Smooth muscle cell (in vitro differentiated cells): ENCODE results near the gene TOP1. TPM values are rescaled to one million over a fixed set of nuclear protein-coding genes. Genes with fewer than 3 reads are reported as not detected.
A peak's percentile ranks its signal among the peaks of the same experiment; 100 is the strongest.

ENCODE experiments used
- DNase-seq: peaks from one replicate; lab custom pipeline; 2025; ENCODE audit not compliant: unreplicated experiment; lab: John Stamatoyannopoulos, UW
- H2AFZ ChIP-seq: fragments of 200-600 bp; sonication (generic); 2 replicates; pipeline ENCODE4 v1.6.0; 2016; ENCODE audit warnings: antibody characterized with exemption, low read depth, mild to moderate bottlenecking
- H3F3A ChIP-seq: fragments of 200-600 bp; sonication (generic); 2 replicates; pipeline ENCODE4 v1.6.0; 2017; ENCODE audit warnings: antibody characterized with exemption, low read depth
- H3K27ac ChIP-seq: fragments of 200-600 bp; sonication (generic); 2 replicates; pipeline ENCODE4 v1.5.1; 2016; ENCODE audit warnings: low read depth, mild to moderate bottlenecking
- H3K27me3 ChIP-seq: fragments of 200-600 bp; sonication (generic); 2 replicates; pipeline ENCODE4 v1.6.1; 2016; ENCODE audit warnings: low read depth, mild to moderate bottlenecking
- H3K36me3 ChIP-seq: fragments of 200-600 bp; sonication (generic); 2 replicates; pipeline ENCODE4 v1.5.1; 2016; ENCODE audit warnings: low read depth
- H3K4me1 ChIP-seq: fragments of 200-600 bp; sonication (generic); 2 replicates; pipeline ENCODE4 v1.5.1; 2016; ENCODE audit warnings: low read depth
- H3K4me2 ChIP-seq: fragments of 200-600 bp; sonication (generic); 2 replicates; pipeline ENCODE4 v1.6.0; 2016; ENCODE audit warnings: mild to moderate bottlenecking
- H3K4me3 ChIP-seq: fragments of 200-600 bp; sonication (generic); 2 replicates; pipeline ENCODE4 v1.5.1; 2016; ENCODE audit warnings: mild to moderate bottlenecking
- H3K79me2 ChIP-seq: fragments of 200-600 bp; sonication (generic); 2 replicates; pipeline ENCODE4 v1.6.0; 2016; ENCODE audit warnings: low read depth, mild to moderate bottlenecking
- H3K9ac ChIP-seq: fragments of 200-600 bp; sonication (generic); 2 replicates; pipeline ENCODE4 v1.6.0; 2016; ENCODE audit warnings: low read depth
- H3K9me3 ChIP-seq: fragments of 200-600 bp; sonication (generic); replicated peaks from 2 replicates; pipeline ENCODE4 v1.5.1; 2016; ENCODE audit warnings: low read depth
- H4K20me1 ChIP-seq: fragments of 200-600 bp; sonication (generic); 2 replicates; pipeline ENCODE4 v1.6.0; 2016; ENCODE audit warnings: low read depth
- WGBS: methylation state at CpG from one replicate; pipeline ENCODE4 v1.1.7; 2016; ENCODE audit warnings: low lambda C conversion rate; 5-methylcytosine and 5-hydroxymethylcytosine counted together
- polyA plus RNA-seq: library from polyadenylated mRNA; unstranded; fragments of >200 nt; fragmentation: Nextera tagmentation; extraction: Ambion mirVana; gene quantifications from 2 replicates; pipeline ENCODE4 v1.2.1, GENCODE V29; 2016
- total RNA-seq: library from RNA; depleted of rRNA; stranded (reverse); fragments of >200 nt; gene quantifications from 2 replicates; pipeline ENCODE4 v1.2.3, GENCODE V29; 2014
- TF ChIP-seq, protein P1 (sequence below): fragments of 200-600 bp; sonication (generic); IDR thresholded peaks from 2 replicates; pipeline ENCODE4 v1.5.1; 2017; ENCODE audit warnings: borderline replicate concordance, mild to moderate bottlenecking, antibody characterized with exemption; ENCODE audit not compliant: insufficient read depth, poor library complexity, severe bottlenecking

The TOP1 gene
- total and polyA plus RNA-seq, 2 experiments from 2014 or later: 17.0 to 28.6 TPM

DNA sequence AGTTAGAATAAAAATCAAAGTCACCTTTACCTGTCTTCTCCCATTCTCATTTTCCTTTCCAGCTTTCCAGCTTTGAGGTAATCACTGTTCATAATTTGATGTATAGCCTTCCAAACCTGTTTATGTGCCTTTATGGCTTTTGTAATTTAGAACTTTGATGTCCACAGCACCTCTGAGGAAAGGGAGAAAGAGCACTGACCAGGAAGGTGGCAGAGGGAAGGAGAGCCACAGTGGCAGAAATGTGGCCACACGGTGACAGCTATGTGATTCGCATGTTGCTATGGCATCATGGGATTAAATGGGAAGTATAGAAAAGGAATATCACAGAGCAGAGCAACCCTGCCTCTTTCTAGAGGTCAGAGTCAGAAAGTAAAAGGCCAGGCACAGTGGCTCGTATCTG lies 57.0 kb downstream of the TOP1 start:
- Histone ChIP-seq H3K4me1 (peaks cover 8% of the 10 kb centered on the region), H3F3A (peaks cover 12% of the 10 kb centered on the region), H3K4me2 (no peak overlapping the region), H3K4me3 (no peak overlapping the region), H3K27ac (no peak overlapping the region), H3K79me2 (peaks cover 13% of the 10 kb centered on the region), H4K20me1 (peaks cover 84% of the 10 kb centered on the region), H3K27me3 (no peaks in the 10 kb centered on the region), H3K36me3 (peaks cover 32% of the 10 kb centered on the region), H2AFZ (no peak overlapping the region), H3K9me3 (no peaks in the 10 kb centered on the region), H3K9ac (no peak overlapping the region)
- TF ChIP-seq, protein P1, sequence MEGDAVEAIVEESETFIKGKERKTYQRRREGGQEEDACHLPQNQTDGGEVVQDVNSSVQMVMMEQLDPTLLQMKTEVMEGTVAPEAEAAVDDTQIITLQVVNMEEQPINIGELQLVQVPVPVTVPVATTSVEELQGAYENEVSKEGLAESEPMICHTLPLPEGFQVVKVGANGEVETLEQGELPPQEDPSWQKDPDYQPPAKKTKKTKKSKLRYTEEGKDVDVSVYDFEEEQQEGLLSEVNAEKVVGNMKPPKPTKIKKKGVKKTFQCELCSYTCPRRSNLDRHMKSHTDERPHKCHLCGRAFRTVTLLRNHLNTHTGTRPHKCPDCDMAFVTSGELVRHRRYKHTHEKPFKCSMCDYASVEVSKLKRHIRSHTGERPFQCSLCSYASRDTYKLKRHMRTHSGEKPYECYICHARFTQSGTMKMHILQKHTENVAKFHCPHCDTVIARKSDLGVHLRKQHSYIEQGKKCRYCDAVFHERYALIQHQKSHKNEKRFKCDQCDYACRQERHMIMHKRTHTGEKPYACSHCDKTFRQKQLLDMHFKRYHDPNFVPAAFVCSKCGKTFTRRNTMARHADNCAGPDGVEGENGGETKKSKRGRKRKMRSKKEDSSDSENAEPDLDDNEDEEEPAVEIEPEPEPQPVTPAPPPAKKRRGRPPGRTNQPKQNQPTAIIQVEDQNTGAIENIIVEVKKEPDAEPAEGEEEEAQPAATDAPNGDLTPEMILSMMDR: no peak
- DNase-seq: no peak
- WGBS: 97% methylated on average over 3 of the region's 3 CpGs

DNA sequence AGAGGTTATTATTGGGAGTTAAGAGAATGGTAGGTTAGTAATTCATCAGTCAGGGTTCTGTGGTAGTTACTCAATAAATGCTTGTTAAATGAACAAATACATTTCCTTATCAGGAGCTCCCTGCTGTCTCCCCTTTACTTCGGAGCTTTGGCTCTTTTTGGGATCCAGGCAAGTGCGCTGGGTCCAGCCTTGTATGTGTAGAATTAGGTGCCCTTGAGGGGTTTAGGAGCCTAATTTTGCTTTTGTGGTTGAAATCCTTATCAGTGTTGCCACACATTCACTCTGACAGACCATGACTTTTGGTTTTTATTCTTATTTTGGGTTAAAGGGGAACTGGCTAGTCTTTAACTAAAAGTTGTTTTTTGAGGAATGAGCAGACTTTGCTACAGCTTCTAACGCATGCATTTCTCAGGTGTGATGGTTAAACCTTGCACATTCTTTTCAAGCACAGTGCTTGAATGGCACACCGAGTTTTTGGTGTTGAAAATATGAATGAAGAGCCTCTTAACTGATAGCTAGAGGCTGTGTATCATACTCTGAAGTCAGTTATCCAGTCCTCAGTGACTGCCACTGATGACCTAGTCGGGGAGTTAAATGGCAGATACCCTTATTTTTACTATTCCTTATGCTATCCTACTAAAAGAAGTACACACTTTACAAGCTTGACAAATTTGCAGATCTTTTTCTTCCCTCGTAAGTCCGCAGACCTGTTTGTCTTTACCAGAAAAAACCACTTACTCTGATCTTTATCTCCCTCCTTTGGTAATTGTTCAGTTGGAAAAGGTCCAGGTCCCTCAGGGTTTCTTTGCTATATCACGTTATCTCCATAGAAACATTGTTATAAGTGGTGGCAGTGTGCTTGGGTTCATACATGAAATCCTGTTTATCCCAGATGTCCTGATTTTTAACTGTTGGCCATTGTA lies 58.0 kb downstream of the TOP1 start:
- TF ChIP-seq, protein P1: no peak
- Histone ChIP-seq H3K9ac (no peak overlapping the region), H3K4me3 (no peak overlapping the region), H4K20me1 (peaks cover 77% of the 10 kb centered on the region), H3K9me3 (no peaks in the 10 kb centered on the region), H3K79me2 (peaks cover 13% of the 10 kb centered on the region), H3K4me2 (no peak overlapping the region), H3K27ac (peak overlapping the region; percentile 9), H3K36me3 (peaks cover 24% of the 10 kb centered on the region), H3F3A (peaks cover 12% of the 10 kb centered on the region), H3K4me1 (no peaks in the 10 kb centered on the region), H2AFZ (no peak overlapping the region), H3K27me3 (no peaks in the 10 kb centered on the region)
- 67% methylated on average over 8 of the region's 8 CpGs for WGBS
- DNase-seq: no peak

DNA sequence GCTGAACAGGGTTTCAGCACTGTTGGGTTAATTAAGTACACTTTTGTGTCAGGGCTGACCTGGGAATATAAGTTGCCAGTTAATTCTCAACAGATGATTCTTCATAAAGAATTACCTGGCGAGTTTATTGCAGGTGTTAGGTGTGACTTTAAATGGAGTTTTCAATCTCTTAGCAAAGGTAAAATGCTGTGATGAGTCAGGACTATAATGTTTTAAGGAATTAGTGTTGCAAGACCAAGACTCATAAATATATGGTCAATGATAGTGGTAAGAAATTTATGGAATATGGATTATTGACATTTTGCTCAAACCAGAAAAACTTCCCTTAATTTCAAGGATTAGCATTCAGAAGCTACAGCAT lies 58.7 kb downstream of the TOP1 start:
- Histone ChIP-seq H3K9me3 (no peaks in the 10 kb centered on the region), H3K36me3 (peaks cover 25% of the 10 kb centered on the region), H3K27me3 (no peaks in the 10 kb centered on the region), H2AFZ (no peak overlapping the region), H3K27ac (peak overlapping the region; percentile 7), H4K20me1 (peaks cover 77% of the 10 kb centered on the region), H3K4me2 (no peak overlapping the region), H3K9ac (no peak overlapping the region), H3K4me1 (no peaks in the 10 kb centered on the region), H3F3A (peaks cover 18% of the 10 kb centered on the region), H3K79me2 (peaks cover 13% of the 10 kb centered on the region), H3K4me3 (no peak overlapping the region)
- no peak for DNase-seq
- 81% methylated on average over 1 of the region's 1 CpG for WGBS
- TF ChIP-seq, protein P1: no peak
